NK-92 (cell line): ENCODE measurements around the gene RNU6-9.
"Not testable (repeated sequence)": the region's sequence is repeated elsewhere in the genome, so short reads cannot be mapped to it uniquely, and the experiment has no call there.

Source experiments
- DNase-seq: peaks from one replicate; lab custom pipeline; 2025; ENCODE audit not compliant: unreplicated experiment; lab: John Stamatoyannopoulos, UW

RNU6-9 gene

GRCh38 chr19:892894-893689 is at the start of gene RNU6-9, which contains the start of gene MED16:
TSS of gene RNU6-9 (plus strand) at chr19:893484.
TSS of gene MED16 (minus strand) at chr19:893187. CDS start at chr19:891131, 2,056 bp downstream.
- no peak for DNase-seq

- DNase-seq, result no peak
Measured at GRCh38 chr19:843836-844545, 49.3 kb upstream of the RNU6-9 start.

GRCh38 chr19:844546-844971 is 48.7 kb upstream of the RNU6-9 start:
- no peak for DNase-seq

GRCh38 chr19:845707-846521 is 47.4 kb upstream of the RNU6-9 start:
- DNase-seq, result no peak

GRCh38 chr19:848386-848921 is 44.8 kb upstream of the RNU6-9 start:
- DNase-seq, result no peak

- not testable (repeated sequence) for DNase-seq
Measured at GRCh38 chr19:849195-849594, 44.1 kb upstream of the RNU6-9 start.

GRCh38 chr19:850221-850978 is 42.9 kb upstream of the RNU6-9 start:
- DNase-seq, result no peak

- no peak for DNase-seq
Measured at GRCh38 chr19:850979-851335, 42.3 kb upstream of the RNU6-9 start.

- DNase-seq, result no peak
Measured at GRCh38 chr19:852136-853013, 40.9 kb upstream of the RNU6-9 start, which contains the start of gene ELANE. TSS of gene ELANE (plus strand) at chr19:852303. CDS start at chr19:852329, 26 bp downstream.

GRCh38 chr19:853014-853585 is 40.2 kb upstream of the RNU6-9 start:
- DNase-seq, result no peak

- not testable (repeated sequence) for DNase-seq
Measured at GRCh38 chr19:853614-854220, 39.6 kb upstream of the RNU6-9 start.

- DNase-seq, result no peak
Measured at GRCh38 chr19:854549-854948, 38.7 kb upstream of the RNU6-9 start.

GRCh38 chr19:855142-855541 is 38.1 kb upstream of the RNU6-9 start:
- DNase-seq, result no peak

GRCh38 chr19:855566-856120 is 37.6 kb upstream of the RNU6-9 start:
- DNase-seq, result no peak

- DNase-seq, result no peak
Measured at GRCh38 chr19:858284-858683, 35.0 kb upstream of the RNU6-9 start.

- no peak for DNase-seq
Measured at GRCh38 chr19:858868-859843, 34.1 kb upstream of the RNU6-9 start, which contains the start of gene CFD. TSS of gene CFD (plus strand) at chr19:859664. CDS start at chr19:859690, 26 bp downstream.

- DNase-seq, result no peak
Measured at GRCh38 chr19:861141-861755, 32.0 kb upstream of the RNU6-9 start.
